HL-60 (cell line): ENCODE measurements around the gene FRMPD4.

ENCODE experiments used
- DNase-seq, 2 experiments: peaks; one replicate each; pipeline ENCODE4 v3.0.0-alpha.2; 2010 to 2020; ENCODE audit warnings: low read depth in 1 of 2, low spot score in 1 of 2
- H3K27ac ChIP-seq: fragments of 250-450 bp; sonication (Bioruptor Pico); replicated peaks from 2 replicates; pipeline ENCODE4 v1.5.1; 2020; ENCODE audit warnings: mild to moderate bottlenecking, moderate library complexity
- H3K27me3 ChIP-seq: fragments of 250-450 bp; sonication (Bioruptor Pico); 2 replicates; pipeline ENCODE4 v1.5.1; 2021; ENCODE audit warnings: mild to moderate bottlenecking, moderate library complexity; ENCODE audit not compliant: insufficient read depth, poor library complexity, severe bottlenecking
- H3K4me3 ChIP-seq: replicated peaks from 2 replicates; pipeline ENCODE4 v1.5.1; 2011; ENCODE audit warnings: mild to moderate bottlenecking, control low read depth, low read length; ENCODE audit not compliant: insufficient read depth
- CTCF ChIP-seq: IDR thresholded peaks from one replicate; pipeline ENCODE4 v1.5.1; 2011; ENCODE audit warnings: low read length, control low read depth, inconsistent platforms; ENCODE audit not compliant: insufficient read depth
- GABPA ChIP-seq: IDR thresholded peaks from 2 replicates; pipeline ENCODE4 v1.6.1; 2012; ENCODE audit warnings: low read depth
- POLR2AphosphoS5 ChIP-seq: IDR thresholded peaks from 2 replicates; pipeline ENCODE4 v1.6.1; 2012; ENCODE audit warnings: low read depth
- REST ChIP-seq: IDR thresholded peaks from 2 replicates; pipeline ENCODE4 v1.6.1; 2012; ENCODE audit warnings: low read depth; ENCODE audit not compliant: insufficient replicate concordance
- SPI1 ChIP-seq: IDR thresholded peaks from 2 replicates; pipeline ENCODE4 v1.6.1; 2012; ENCODE audit warnings: low read depth, mild to moderate bottlenecking, borderline replicate concordance

FRMPD4 gene

GRCh38 chrX:12747433-12747832 is 609.2 kb downstream of the FRMPD4 start:
- no peak for DNase-seq
- H3K27me3 ChIP-seq, result no peaks in the 10 kb centered on the region
- H3K4me3 ChIP-seq, result no peak overlapping the region
- no peak overlapping the region for H3K27ac ChIP-seq
- TF ChIP-seq SPI1 (no peak), CTCF (no peak), GABPA (no peak), POLR2AphosphoS5 (no peak), REST (no peak)

GRCh38 chrX:12751887-12752286 is 613.6 kb downstream of the FRMPD4 start:
- H3K27me3 ChIP-seq, result no peaks in the 10 kb centered on the region
- TF ChIP-seq CTCF (no peak), GABPA (no peak), SPI1 (no peak), REST (no peak), POLR2AphosphoS5 (no peak)
- no peak overlapping the region for H3K4me3 ChIP-seq
- H3K27ac ChIP-seq, result no peak overlapping the region
- no peak for DNase-seq

DNA sequence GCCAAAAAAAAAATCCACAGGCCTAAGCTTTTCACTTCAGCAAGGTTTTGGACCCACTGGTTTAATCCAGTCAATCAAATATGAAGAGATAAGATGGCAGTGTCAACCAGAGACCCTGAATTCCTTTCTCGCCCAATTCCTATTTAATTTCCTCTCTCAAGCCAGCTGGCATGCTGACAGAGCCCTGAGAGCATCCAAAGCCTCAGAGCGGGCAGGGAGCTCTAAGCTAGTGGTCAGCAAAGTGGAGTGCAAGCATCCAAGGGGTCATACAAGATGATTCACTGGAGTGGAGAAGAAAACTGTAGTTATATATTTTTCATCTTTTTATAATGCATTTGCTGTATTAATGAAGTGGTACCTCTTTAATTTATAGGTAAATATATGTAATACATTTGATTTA is 615.1 kb downstream of the FRMPD4 start:
- TF ChIP-seq POLR2AphosphoS5 (no peak), GABPA (no peak), SPI1 (no peak), REST (no peak), CTCF (no peak)
- DNase-seq, result no peak
- Histone ChIP-seq H3K27ac (no peak overlapping the region), H3K4me3 (no peak overlapping the region), H3K27me3 (no peaks in the 10 kb centered on the region)
